GM19328 (cell line): ENCODE measurements around the gene LTBP1.
"Not testable (repeated sequence)": the region's sequence is repeated elsewhere in the genome, so short reads cannot be mapped to it uniquely, and the experiment has no call there.

Experiments
- ATAC-seq: cut with Tn5 transposase; IDR thresholded peaks from one replicate; pipeline ENCODE4 v1.9.1; 2021; ENCODE audit warnings: mild to moderate bottlenecking, moderate library complexity; ENCODE audit not compliant: unreplicated experiment

The LTBP1 gene

GRCh38 chr2:33365264-33365970 lies 418.7 kb downstream of the LTBP1 start:
- no peak for ATAC-seq

GRCh38 chr2:33366473-33366872 lies 419.7 kb downstream of the LTBP1 start:
- no peak for ATAC-seq

GRCh38 chr2:33368524-33368923 lies 421.8 kb downstream of the LTBP1 start:
- ATAC-seq = not testable (repeated sequence)

GRCh38 chr2:33369191-33369590 lies 422.4 kb downstream of the LTBP1 start:
- no peak for ATAC-seq

GRCh38 chr2:33370636-33371265 lies 424.0 kb downstream of the LTBP1 start:
- ATAC-seq = no peak

- ATAC-seq = no peak
Observed at GRCh38 chr2:33371304-33372090, 424.7 kb downstream of the LTBP1 start.

GRCh38 chr2:33372940-33373553 lies 426.3 kb downstream of the LTBP1 start:
- ATAC-seq = no peak

GRCh38 chr2:33373986-33374385 lies 427.2 kb downstream of the LTBP1 start:
- ATAC-seq = no peak

- no peak for ATAC-seq
Observed at GRCh38 chr2:33375054-33375453, 428.3 kb downstream of the LTBP1 start.

- no peak for ATAC-seq
Observed at GRCh38 chr2:33377048-33377447, 430.3 kb downstream of the LTBP1 start.

- ATAC-seq = no peak
Observed at GRCh38 chr2:33378556-33379210, 431.9 kb downstream of the LTBP1 start.

- no peak for ATAC-seq
Observed at GRCh38 chr2:33380001-33380609, 433.4 kb downstream of the LTBP1 start.

- no peak for ATAC-seq
Observed at GRCh38 chr2:33380719-33381118, 434.0 kb downstream of the LTBP1 start.

- ATAC-seq = no peak
Observed at GRCh38 chr2:33381301-33381858, 434.6 kb downstream of the LTBP1 start.

- ATAC-seq = no peak
Observed at GRCh38 chr2:33383855-33384598, 437.3 kb downstream of the LTBP1 start.

- ATAC-seq = no peak
Observed at GRCh38 chr2:33384599-33384961, 437.8 kb downstream of the LTBP1 start.

GRCh38 chr2:33388996-33389395 lies 442.2 kb downstream of the LTBP1 start:
- no peak for ATAC-seq

GRCh38 chr2:33389695-33390094 lies 442.9 kb downstream of the LTBP1 start:
- not testable (repeated sequence) for ATAC-seq

- ATAC-seq = no peak
Observed at GRCh38 chr2:33391529-33392255, 444.9 kb downstream of the LTBP1 start.
